GM19463 (cell line): ENCODE measurements around the gene DAPK3.
"Not testable (repeated sequence)": the region's sequence is repeated elsewhere in the genome, so short reads cannot be mapped to it uniquely, and the experiment has no call there.

Source experiments
- ATAC-seq: cut with Tn5 transposase; IDR thresholded peaks from one replicate; pipeline ENCODE4 v1.9.1; 2021; ENCODE audit warnings: mild to moderate bottlenecking, moderate library complexity; ENCODE audit not compliant: unreplicated experiment

Gene DAPK3

GRCh38 chr19:3979289-3979673, 8.4 kb upstream of the DAPK3 start:
- ATAC-seq: no peak

GRCh38 chr19:3978145-3978544, 7.2 kb upstream of the DAPK3 start:
- ATAC-seq: no peak

GRCh38 chr19:3977242-3978143, 6.6 kb upstream of the DAPK3 start:
- ATAC-seq: no peak

GRCh38 chr19:3976495-3977241, 5.8 kb upstream of the DAPK3 start:
- ATAC-seq: no peak

- no peak for ATAC-seq
Observed at GRCh38 chr19:3975637-3976087, 4.8 kb upstream of the DAPK3 start.

- ATAC-seq: no peak
Observed at GRCh38 chr19:3975144-3975543, 4.2 kb upstream of the DAPK3 start.

GRCh38 chr19:3970313-3970807, 539 bp downstream of the DAPK3 start:
- no peak for ATAC-seq

GRCh38 chr19:3969435-3970312, 1.2 kb downstream of the DAPK3 start:
- ATAC-seq: no peak

- ATAC-seq: no peak
Observed at GRCh38 chr19:3968556-3969434, 2.1 kb downstream of the DAPK3 start.

- not testable (repeated sequence) for ATAC-seq
Observed at GRCh38 chr19:3967983-3968382, 2.9 kb downstream of the DAPK3 start.

- no peak for ATAC-seq
Observed at GRCh38 chr19:3966051-3967017, 4.6 kb downstream of the DAPK3 start.

GRCh38 chr19:3964256-3965194, 6.4 kb downstream of the DAPK3 start:
- no peak for ATAC-seq

GRCh38 chr19:3963458-3964255, 7.2 kb downstream of the DAPK3 start:
- ATAC-seq: no peak

GRCh38 chr19:3961007-3961406, 9.9 kb downstream of the DAPK3 start:
- ATAC-seq: no peak

GRCh38 chr19:3959766-3960131, 11.2 kb downstream of the DAPK3 start:
- no peak for ATAC-seq

GRCh38 chr19:3958836-3959765, 11.8 kb downstream of the DAPK3 start:
- ATAC-seq: no peak
